GM21528 (cell line): ENCODE data around the gene FUZ.

ENCODE experiments used
- ATAC-seq: cut with Tn5 transposase; IDR thresholded peaks from one replicate; pipeline ENCODE4 v1.9.1; 2021; ENCODE audit warnings: mild to moderate bottlenecking, moderate library complexity; ENCODE audit not compliant: unreplicated experiment, low FRiP score

FUZ gene

GRCh38 chr19:49851456-49852259 is 38.6 kb upstream of the FUZ start:
- ATAC-seq, result no peak

DNA sequence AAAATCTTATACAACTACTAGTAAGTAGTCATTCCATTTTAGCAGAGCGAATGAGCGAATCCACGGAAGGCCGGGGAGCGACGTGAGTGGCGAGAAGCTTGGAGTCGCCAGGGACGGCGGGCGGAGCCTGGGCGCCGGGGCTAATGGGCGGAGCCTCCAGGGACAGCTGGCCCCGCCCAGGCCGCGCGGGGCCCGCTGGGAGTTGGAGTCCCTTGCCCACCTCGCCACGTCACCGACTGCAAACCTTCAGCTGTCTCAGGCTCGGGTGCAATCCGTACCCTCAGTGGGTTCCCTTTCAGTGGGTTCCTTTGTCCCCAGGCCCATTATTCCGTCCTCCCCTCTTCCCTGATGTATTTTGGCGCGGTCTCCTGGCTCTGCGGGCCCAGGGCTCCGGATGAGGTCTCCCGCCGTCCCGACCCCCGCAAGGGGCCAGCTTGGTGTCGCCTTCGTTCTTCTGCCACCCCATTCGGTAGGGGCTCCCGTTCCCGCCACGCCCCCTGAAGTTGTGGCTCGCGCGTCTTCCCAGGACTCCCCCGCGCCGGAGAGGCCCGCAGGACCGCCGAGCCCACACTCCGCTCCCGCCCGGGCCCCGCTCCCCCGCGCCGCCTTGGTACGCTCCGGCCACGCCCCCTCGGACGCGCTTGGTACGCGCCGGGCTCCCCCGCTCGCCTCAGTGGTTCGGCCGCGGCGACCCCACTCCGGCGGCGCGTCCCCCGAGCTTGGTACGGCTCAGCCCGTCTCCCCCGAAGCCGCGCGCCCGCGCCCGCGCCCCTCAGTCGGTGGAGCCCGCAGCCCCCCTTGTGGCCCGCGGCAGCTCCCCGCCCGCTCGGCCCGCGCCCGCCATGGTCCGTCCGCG is 37.6 kb upstream of the FUZ start, which contains the start of gene PTOV1:
PTOV1 (plus strand) TSS at position 673 of the 856 bp plus-strand sequence.
- peak; percentile 72 for ATAC-seq

GRCh38 chr19:49850221-49850486 is 37.1 kb upstream of the FUZ start:
- no peak for ATAC-seq

DNA sequence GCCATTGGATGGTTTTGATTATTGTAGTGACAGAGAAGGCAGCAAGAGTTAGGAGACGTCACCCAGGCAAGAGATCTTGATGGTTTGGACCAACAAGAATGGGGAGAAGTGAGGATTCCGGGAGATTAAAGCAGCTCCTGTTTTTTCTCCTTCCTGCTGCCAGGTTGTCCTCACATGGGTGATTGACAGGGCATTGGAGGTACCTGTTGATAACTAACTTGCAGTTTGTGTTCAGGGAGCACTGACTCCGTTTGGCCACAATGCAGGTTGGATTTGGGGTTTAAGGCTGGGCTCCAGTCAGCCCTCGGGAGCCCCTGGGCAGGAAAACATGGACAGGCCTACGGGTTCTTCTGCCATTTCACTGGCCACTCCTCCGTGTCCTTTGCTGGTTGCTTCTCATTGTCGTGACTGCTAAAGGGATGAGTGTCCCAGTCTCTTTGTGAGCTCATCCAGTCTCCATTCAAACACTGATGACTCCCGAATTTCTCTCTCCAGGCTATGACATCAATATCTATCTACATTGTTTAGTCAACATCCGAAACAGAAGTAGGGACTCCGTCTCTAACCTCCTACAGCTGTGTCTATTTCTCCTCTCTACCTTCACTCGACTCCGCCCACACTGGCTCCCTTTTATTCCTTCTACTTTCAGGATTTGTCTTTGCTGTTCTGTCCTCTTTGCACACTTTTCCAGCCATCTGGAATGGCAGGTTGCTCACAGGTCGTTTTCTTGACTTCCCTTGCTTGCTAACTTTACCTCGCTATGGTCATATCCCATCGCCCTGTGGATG is 36.5 kb upstream of the FUZ start:
- ATAC-seq, result no peak

DNA sequence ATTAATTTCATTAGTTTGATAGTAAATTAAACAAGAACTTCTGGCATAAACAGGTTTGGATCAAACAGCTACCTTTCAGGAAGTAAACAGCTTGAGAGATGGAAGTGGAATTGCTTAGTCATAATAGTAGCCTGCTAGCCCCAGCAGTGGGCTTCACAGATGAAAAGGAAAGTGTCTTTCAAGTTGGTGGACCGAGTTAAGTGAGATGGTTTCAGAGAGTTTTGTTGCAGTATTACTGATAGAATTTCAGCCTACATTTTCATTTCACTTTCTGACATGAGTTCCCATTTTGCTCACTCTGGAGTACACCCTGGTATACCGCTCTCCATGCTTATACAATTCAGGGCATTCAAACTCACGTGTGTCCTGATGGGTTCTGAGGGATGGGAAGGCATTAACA is 35.8 kb upstream of the FUZ start:
- no peak for ATAC-seq

DNA sequence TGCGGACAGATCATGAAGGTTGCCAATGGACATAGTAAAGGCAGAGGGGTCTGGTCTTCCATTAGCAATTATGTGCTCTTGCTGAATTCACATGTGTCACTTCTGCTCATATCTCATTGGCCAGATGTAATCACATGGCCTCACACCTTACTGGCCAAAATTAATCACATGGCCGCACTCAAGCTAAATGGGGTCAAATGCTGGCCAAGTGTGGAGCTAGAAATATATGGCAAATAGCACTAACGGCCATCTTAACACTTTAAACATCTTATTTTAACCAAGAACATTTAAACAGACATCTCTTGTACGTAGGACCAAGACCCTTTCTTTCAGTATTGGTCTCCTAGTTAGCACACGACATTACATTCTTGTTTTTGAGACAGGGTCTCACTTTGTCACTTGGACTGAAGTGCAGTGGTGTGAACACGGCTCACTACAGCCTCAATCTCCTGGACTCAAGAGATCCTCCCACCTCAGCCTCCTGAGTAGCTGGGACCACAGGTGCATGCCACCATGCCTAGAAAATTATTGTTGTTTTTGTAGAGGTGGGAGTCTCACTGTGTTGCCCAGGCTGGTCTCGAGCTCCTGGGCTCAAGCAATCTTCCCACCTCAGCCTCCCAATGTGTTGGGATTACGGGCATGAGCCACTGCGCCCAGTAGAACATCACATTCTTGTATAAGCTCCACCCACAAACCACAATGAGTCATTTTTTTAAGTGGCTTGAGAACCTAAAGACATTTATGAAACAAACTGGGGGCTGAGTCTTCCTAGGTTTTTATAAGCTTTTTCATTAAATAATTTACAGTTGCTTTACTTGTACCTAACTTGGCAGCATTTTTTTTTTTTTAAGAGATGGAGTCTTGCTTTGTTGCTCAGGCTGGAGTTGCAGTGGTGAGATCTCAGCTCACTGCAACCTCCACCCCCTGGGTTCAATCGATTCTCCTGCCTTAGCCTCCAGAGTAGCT is 34.9 kb upstream of the FUZ start:
- no peak for ATAC-seq

DNA sequence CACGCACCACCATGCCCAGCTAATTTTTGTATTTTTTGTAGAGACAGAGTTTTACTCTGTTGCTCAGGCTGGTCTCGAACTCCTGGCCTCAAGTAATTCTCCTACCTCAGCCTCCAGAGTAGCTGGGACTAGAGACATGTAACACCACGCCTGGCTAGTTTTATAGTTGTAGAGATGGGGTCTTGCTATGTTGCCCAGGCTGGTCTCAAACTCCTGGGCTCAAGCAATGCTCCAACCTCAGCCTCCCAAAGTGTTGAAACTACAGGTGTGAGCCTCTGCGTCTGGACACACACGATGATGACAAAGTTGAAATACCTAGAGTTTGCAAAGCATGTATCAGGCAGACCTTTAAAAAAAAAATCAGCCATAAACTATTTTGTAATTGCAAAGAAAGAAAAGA is 33.3 kb upstream of the FUZ start:
- ATAC-seq, result no peak

DNA sequence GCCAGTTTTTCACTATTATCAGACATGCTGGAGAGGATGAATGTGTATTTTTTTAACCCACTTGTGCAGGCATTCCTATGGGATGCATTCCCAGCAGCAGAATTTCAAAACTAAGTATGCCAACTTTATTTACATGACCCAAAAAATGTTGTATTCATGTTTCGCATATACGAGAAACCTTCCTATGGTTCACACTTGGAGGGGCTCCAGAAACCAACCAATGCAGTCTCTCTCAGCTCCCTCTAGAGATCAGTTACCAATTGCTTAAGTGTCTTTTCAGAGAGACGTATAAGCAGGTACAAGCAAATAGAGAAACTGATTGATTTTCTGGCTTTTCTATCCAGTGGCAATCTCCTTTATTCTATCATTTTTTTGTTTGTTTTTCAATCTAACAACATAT is 32.3 kb upstream of the FUZ start:
- no peak for ATAC-seq

GRCh38 chr19:49844138-49845095 is 31.3 kb upstream of the FUZ start:
- ATAC-seq, result no peak

DNA sequence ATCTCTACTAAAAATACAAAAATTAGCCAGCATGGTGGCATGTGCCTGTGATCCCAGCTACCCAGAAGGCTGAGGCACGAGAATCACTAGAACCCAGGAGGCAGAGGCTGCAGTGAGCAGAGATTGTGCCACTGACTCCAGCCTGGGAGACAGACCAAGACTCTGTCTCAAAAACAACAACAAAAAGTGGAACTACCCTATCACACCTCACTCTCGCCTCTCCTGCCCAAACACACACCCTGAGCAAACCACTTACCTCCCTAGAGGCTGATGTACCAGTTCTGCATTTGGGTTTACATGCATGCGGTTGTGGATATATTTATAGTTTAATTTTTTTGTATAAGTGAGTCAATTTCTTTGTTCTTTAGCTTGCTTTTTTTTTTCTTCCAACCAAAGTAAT is 30.2 kb upstream of the FUZ start:
- ATAC-seq, result no peak

- ATAC-seq, result no peak
Observed at GRCh38 chr19:49840736-49841249, 27.7 kb upstream of the FUZ start.

DNA sequence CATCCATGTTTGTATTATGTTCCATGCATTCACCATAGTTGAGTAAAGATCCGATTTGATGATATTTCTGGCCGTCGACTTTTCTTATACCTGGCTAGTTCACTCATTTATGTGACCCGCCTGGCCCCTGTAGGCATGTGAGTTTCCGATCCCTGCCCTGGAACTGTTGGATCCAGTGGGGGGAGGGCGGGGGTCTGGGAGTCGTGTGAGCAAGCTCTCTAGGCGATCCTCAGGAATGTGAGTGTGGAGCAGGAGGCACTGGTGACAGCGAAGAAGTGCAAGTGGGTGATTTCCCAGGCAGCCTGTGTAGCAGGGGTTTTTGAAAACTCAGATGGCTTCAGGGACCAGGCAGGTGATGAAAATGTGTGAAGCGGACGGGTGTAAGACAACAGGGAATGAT is 27.2 kb upstream of the FUZ start:
- ATAC-seq, result no peak

DNA sequence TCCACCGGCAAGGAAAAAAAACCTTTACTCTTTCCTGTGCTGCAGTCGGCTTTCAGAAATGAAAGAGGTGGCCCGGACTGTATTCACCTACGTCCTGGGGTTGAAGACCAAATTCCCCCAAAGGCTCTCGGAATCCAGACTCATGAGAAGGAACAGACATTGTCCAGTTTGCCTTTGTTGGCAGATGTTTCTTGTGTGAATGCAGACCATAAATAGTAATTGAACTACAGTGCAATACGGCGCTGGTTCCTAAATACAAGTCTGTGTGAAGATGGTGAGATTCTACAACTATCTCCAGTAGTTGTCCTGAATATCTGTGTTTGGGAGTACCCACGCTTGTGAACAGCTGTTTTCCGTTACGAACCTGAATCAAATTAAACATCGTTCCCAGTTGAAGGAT is 26.6 kb upstream of the FUZ start:
- no peak for ATAC-seq

GRCh38 chr19:49838885-49839588 is 25.9 kb upstream of the FUZ start:
- ATAC-seq, result no peak

- ATAC-seq, result no peak
Observed at GRCh38 chr19:49837425-49837824, 24.3 kb upstream of the FUZ start.

GRCh38 chr19:49837009-49837310 is 23.9 kb upstream of the FUZ start:
- ATAC-seq, result no peak

- ATAC-seq, result no peak
Observed at GRCh38 chr19:49836176-49837008, 23.3 kb upstream of the FUZ start.
